ENCODE measurements around the gene NEURL3.

DNA sequence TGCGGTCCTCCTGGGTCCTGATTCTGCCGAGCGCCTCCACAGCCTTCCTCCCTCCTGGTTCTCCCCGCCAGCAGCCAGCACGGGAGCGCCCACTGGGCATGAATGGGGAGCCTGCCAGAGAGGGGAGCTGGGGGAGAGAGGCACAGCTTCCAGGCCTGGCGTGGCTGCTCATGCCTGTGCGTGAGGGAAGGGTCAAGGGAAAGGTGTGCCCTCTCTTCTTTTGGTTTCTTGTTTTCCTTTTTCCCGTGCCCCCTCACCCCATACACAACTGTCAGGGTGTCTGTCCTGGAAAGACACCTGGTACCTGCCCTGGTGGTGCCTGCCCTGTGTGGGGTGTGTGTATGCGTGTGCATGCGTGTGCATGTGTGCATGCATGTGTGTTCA, 4.7 kb upstream of the NEURL3 start:
- TF ChIP-seq EZH2 (IDR thresholded peaks at IDR 0.05; ENCODE audit: insufficient read depth, poor library complexity, severe bottlenecking) (no peak), EZH2phosphoT487 (IDR thresholded peaks at IDR 0.05; ENCODE audit: insufficient read depth, low read depth) (no peak)

All from GM23248 (cell line).